Neutrophil (primary cell): ENCODE data around the gene ARHGAP23.

ENCODE experiments used
- H3K27ac ChIP-seq: fragments of 200-600 bp; sonication (generic); 2 replicates; pipeline ENCODE4 v1.5.1; 2016; ENCODE audit warnings: mild to moderate bottlenecking, moderate library complexity
- H3K27me3 ChIP-seq: fragments of 200-600 bp; sonication (generic); 2 replicates; pipeline ENCODE4 v1.6.0; 2016; ENCODE audit warnings: mild to moderate bottlenecking
- H3K36me3 ChIP-seq: fragments of 200-600 bp; sonication (generic); 2 replicates; pipeline ENCODE4 v1.5.1; 2017
- H3K4me1 ChIP-seq, 2 experiments: fragments of 200-600 bp in 1 of 2; sonication (generic) in 1 of 2; 1 replicate in 1 of 2; 2 replicates in 1 of 2; pipeline versions ENCODE4 v1.5.1 to v1.6.1; 2013 to 2016; ENCODE audit warnings: low read depth in 1 of 2, low read length in 1 of 2, mild to moderate bottlenecking in 1 of 2, moderate library complexity in 1 of 2; ENCODE audit not compliant: control insufficient read depth in 1 of 2, insufficient read depth in 1 of 2
- H3K4me3 ChIP-seq, 2 experiments: fragments of 200-600 bp in 1 of 2; sonication (generic) in 1 of 2; 1 replicate in 1 of 2; 2 replicates in 1 of 2; pipeline ENCODE4 v1.5.1; 2013 to 2016; ENCODE audit warnings: low read depth in 1 of 2, low read length in 1 of 2, mild to moderate bottlenecking in 1 of 2, moderate library complexity in 1 of 2
- H3K9me3 ChIP-seq: fragments of 200-600 bp; sonication (generic); 2 replicates; pipeline ENCODE4 v1.5.1; 2016
- TF ChIP-seq, protein P1 (sequence below): fragments of 200-600 bp; sonication (generic); IDR thresholded peaks from 2 replicates; pipeline ENCODE4 v1.5.1; 2016; ENCODE audit warnings: antibody characterized with exemption

ARHGAP23 gene

DNA sequence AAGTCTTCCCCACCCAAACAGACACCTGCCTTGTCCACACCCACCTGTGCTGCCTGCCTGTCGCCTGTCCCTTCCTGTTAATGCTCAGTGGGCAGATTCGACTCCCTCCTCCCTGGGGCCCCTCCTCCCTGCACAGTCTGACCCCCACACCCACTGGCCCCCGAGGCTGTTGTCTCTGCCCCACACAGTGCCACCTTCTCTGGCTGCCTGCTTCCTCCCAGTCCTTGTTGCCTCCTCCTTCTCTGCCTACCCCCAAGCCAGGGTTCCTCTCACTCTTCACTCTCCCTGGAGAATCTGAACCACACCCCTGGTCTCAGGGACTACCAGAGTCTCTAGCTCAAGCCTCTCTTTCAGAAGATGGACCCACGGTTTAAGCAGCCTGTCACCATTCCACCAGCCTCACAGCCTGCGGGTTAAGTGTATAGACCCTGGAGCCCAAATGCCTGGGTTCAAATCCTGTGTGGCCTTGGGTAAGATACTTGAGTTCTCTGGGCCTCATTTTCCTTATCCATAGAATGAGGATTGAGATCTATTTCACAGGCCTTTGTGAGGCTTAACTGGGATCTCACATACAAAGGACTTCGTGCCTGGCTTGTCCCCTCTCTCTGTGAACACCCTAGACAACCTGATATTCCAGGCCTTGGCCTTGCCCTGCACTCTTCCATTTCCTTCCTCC is 3.8 kb upstream of the ARHGAP23 start:
- Histone ChIP-seq H3K27me3 (peaks cover 97% of the 10 kb centered on the region), H3K27ac (no peak overlapping the region), H3K9me3 (no peaks in the 10 kb centered on the region), H3K36me3 (no peaks in the 10 kb centered on the region), H3K4me3 (no peak overlapping the region), H3K4me1 (peaks cover 17 to 23% of the 10 kb centered on the region in 2 experiments)
- TF ChIP-seq, protein P1, sequence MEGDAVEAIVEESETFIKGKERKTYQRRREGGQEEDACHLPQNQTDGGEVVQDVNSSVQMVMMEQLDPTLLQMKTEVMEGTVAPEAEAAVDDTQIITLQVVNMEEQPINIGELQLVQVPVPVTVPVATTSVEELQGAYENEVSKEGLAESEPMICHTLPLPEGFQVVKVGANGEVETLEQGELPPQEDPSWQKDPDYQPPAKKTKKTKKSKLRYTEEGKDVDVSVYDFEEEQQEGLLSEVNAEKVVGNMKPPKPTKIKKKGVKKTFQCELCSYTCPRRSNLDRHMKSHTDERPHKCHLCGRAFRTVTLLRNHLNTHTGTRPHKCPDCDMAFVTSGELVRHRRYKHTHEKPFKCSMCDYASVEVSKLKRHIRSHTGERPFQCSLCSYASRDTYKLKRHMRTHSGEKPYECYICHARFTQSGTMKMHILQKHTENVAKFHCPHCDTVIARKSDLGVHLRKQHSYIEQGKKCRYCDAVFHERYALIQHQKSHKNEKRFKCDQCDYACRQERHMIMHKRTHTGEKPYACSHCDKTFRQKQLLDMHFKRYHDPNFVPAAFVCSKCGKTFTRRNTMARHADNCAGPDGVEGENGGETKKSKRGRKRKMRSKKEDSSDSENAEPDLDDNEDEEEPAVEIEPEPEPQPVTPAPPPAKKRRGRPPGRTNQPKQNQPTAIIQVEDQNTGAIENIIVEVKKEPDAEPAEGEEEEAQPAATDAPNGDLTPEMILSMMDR: no peak

DNA sequence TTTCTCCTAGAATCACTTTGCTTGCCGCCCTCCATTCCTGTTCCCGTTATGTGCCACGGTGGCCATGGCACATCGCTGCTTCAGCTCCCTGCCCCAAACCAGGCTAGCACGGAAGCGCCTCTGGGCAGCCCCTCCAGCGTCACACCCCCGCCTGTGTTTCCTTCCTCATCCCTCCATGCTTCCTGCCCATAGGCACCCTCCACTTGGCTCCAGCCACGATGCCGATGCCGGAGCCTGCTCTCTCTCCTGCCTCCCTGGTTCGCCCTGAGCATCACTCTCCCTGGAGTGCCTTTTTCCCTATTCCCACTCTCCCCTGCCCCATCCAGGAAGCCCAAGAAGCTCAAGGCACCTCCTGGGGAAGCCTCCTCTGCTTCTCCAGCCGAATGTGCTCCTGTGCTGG is 3.2 kb upstream of the ARHGAP23 start:
- H3K4me3 ChIP-seq: no peak overlapping the region
- TF ChIP-seq, protein P1: no peak
- no peaks in the 10 kb centered on the region for H3K9me3 ChIP-seq
- no peak overlapping the region for H3K27ac ChIP-seq
- H3K4me1 ChIP-seq: peaks cover 17 to 23% of the 10 kb centered on the region in 2 experiments
- H3K36me3 ChIP-seq: no peaks in the 10 kb centered on the region
- peaks cover 92% of the 10 kb centered on the region for H3K27me3 ChIP-seq

DNA sequence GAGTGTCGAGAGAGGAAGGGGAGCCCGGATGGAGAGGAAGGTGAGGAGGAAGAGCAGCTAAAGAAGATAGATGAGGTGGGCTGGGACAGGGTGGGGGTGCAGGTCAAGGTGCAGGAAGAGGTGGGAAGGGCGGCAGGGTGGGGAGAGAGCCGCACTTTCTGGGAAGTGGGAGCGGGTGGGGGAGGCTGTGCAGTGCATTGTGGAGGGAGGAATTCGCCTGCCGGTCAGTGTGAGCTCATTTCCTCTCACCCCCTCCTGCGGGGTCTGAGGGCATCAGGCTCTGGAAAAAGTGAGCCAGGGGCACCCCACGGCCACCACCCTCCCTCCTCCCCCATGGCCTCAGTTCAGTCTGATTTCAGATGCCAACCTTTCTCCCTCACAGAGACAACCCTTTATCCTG is 2.5 kb upstream of the ARHGAP23 start:
- Histone ChIP-seq H3K9me3 (no peaks in the 10 kb centered on the region), H3K36me3 (no peaks in the 10 kb centered on the region), H3K4me3 (no peak overlapping the region), H3K4me1 (peaks cover 17 to 23% of the 10 kb centered on the region in 2 experiments), H3K27me3 (peaks cover 85% of the 10 kb centered on the region), H3K27ac (no peak overlapping the region)
- TF ChIP-seq, protein P1: no peak

DNA sequence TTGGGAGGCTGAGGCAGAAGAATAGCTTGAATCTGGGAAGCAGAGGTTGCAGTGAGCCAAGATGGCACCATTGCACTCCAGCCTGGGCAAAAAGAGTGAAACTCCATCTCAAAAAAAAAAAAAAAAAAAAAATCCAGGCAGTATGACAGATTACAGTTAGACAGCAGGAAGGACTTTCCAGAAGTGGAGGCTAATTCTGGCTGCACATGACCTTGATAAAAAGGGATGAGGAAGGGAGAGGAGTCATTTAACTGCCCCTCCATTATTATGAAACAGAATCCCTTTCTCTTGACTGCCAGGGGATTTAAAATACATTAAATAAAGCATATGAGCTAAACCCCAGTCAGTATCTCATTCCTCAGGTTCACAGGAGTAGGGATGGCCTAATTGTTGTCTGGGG is 1.8 kb upstream of the ARHGAP23 start:
- H3K27me3 ChIP-seq: peaks cover 78% of the 10 kb centered on the region
- no peaks in the 10 kb centered on the region for H3K36me3 ChIP-seq
- no peak overlapping the region for H3K4me3 ChIP-seq
- no peak overlapping the region for H3K27ac ChIP-seq
- no peaks in the 10 kb centered on the region for H3K9me3 ChIP-seq
- TF ChIP-seq, protein P1: no peak
- peaks cover 17 to 23% of the 10 kb centered on the region in 2 experiments for H3K4me1 ChIP-seq

DNA sequence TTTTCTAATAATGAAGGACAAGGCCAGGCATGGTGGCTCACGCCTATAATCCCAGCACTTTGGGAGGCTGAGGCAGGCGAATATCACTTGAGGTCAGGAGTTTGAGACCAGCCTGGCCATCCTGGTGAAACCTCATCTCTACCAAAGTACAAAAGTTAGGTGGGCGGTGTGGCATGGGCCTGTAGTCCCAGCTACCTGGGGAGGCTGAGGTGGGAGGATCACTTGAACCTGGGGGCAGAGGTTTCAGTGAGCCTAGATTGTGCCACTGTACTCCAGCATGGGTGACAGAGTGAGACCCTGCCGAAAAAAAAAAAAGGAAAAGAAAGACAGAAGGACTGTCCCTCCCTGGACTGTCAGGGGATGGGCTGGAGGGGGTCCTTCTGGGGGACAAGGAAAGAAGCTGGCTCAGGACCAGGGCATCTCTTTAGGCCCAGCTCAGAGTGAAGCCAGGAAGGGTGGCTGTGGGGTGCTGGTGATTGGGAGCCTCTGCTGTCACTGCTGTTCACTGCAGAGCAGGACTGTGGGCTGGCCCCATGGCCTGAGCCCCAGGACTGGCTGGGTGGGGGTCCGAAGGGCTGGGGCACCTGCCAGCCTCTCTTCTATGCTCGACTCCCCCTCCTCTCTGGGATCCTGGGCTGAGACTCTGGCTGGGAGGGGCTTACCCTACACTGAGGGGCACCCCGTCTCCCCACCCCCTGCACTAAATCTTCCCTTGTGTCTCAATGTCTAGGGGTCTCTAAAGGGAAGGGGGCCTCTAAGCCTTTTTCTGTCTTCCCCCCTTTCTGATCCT is 909 bp upstream of the ARHGAP23 start:
- no peaks in the 10 kb centered on the region for H3K36me3 ChIP-seq
- peak overlapping the region in 1 of 2 experiments; percentile 19 for H3K4me3 ChIP-seq
- TF ChIP-seq, protein P1: no peak
- H3K4me1 ChIP-seq: peaks cover 17 to 23% of the 10 kb centered on the region in 2 experiments
- no peak overlapping the region for H3K27ac ChIP-seq
- H3K9me3 ChIP-seq: no peaks in the 10 kb centered on the region
- peaks cover 69% of the 10 kb centered on the region for H3K27me3 ChIP-seq
